T-helper 22 cell (primary cell): ENCODE results near the gene PACS1.
"Not testable (repeated sequence)": the region's sequence is repeated elsewhere in the genome, so short reads cannot be mapped to it uniquely, and the experiment has no call there.

Experiments used
- DNase-seq: peaks from one replicate; pipeline ENCODE4 v3.0.0-alpha.2; 2020; ENCODE audit warnings: low read depth

The PACS1 gene

GRCh38 chr11:66111158-66111557, 41.1 kb downstream of the PACS1 start:
- no peak for DNase-seq

DNA sequence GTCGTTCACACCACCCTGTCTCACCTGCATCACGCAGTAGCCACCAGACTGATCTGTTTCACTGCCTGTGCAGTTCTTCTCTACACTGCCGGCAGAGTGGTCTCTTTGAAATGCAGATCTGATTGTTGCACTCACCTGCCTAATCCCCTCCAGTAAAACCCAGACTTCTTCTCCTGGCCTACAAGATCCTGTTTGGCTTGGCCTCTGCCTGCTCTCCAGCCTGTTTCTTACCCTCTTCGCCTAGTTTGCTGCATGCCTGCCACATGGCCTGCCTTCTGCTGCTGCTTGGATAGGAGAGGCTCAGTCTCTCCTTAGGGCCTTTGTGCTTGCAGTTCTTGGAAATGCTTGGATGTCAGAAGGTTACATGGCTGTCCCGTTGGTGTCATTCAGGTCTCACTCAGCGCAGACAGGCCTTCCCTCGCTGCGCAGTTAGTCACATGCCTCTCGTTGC, 42.0 kb downstream of the PACS1 start:
- no peak for DNase-seq

- DNase-seq = no peak
Observed at GRCh38 chr11:66112601-66113499, 42.8 kb downstream of the PACS1 start.

DNA sequence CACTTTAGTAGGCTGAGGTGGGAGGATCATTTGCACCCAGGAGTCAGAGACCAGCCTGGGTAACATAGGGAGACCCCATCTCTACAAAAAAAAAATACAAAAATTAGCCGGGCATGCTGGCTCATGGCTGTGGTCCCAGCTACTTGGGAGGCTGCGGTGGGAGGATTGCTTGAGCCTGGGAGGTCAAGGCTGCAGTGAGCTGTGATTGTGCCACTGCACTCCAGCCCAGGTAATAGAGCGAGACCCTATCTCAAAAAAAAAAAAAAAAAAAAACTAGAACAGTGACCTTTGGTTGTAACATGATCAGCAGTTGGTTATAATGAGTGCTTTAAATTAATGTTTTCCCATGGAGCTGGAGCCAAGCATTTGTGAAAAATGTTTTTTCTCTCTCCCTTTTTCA, 44.9 kb downstream of the PACS1 start:
- DNase-seq = not testable (repeated sequence)

GRCh38 chr11:66115638-66116301, 45.7 kb downstream of the PACS1 start:
- DNase-seq = no peak

DNA sequence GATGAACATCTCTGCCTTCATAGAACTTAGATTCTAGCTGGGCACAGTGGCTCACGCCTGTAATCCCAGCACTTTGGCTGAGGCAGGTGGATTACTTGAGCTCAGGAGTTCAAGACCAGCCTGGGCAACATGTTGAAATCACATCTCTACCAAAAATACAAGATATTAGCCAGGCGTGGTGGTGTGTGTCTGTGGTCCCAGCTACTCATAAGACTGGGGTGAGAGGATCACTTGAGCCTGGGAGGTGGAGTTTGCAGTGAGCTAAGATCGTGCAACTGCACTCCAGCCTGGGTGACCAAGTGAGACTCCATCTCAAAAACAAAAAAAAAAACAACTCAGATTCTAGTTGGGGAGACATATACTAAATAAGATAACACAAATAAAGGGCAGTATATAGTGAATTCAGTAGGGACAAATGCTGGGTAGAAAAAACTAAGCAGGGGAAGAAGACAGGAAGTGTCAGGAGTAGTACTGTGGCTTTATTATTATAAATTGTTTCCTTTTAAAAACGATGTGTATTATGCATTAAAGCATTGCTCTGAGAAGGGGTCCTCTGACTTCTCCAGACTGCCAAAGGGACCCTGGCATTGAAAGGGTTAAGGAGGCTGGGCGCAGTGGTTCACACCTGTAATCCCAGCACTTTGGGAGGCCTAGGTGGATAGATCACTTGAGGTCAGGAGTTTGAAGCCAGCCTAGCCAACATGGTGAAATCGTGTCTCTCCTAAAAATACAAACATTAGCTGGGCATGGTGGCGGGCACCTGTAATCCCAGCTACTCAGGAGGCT, 46.7 kb downstream of the PACS1 start:
- DNase-seq = no peak

DNA sequence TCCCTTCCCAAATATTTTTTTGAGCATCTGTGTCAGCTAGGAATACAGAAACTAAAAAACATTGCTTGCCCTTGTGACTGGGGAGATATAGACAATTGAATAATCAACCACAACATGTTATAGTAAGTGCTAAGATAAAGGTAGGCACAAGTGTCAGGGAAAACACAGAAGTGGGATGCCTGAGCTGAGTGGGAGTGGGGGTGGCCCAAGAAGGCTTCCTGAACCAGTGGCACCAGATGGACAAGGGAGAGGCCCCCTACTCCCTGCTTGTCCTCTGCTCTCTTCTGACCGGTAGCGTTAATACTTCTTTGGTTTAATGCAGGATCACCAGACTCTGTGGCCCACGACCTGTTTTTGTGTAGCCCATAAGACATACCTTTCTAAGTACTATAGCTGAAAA, 48.8 kb downstream of the PACS1 start:
- no peak for DNase-seq

- no peak for DNase-seq
Observed at GRCh38 chr11:66119348-66120133, 49.5 kb downstream of the PACS1 start.

DNA sequence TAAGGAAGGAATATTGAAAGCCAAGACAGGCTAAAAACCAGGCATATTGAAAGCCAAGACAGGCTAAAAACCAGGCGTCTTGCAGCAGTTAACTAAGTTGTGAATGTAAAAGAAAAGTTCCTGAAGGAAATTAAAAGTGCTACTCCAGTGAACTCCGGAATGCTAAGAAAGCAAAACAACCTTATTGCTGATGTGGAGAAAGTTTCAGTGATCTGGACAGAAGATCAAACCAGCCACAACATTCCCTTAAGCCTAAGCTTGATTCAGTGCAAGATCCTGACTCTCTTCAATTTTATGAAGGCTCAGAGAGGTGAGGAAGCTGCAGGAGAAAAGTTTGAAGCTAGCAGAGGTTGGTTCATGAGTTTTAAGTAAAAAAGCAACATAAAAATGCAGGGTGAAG, 51.4 kb downstream of the PACS1 start:
- no peak for DNase-seq

DNA sequence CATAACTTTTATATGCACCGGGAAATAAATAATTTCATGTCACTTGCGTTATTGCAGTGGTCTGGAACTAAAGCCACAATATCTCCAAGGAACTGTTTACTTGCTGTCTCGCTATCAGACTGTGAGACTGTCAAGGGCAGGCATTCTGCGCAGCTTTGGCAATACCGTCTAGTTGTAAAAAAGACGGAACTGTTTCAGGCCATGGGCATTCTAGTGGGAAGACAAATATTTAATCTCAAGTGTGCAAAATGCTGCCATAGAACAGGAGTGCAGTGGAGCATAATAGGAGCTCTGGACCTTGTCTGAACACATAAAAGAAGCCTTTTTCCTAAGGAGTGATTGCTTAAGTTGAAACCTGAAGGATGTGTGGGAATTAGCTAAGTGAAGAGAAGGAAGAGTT, 53.8 kb downstream of the PACS1 start:
- DNase-seq = no peak

DNA sequence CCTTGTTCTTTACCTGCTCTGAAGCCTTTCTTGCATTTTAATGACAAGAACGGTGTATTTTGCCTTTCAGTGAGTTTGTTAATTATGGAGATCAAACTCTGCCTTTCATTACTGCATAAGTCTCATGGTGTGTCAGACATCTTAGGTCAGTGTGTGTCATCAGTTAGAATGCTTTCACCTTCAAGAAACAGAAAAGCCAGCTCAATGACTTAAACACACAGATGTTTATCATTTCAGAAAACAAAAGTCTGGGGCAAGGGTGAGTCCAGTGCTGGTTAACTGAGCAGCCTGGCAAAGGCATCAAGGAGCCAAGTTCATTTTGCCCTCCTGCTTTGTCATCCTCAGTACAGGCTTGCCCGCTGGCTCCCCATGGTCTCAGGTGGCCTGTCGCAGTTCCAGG, 54.5 kb downstream of the PACS1 start:
- no peak for DNase-seq

DNA sequence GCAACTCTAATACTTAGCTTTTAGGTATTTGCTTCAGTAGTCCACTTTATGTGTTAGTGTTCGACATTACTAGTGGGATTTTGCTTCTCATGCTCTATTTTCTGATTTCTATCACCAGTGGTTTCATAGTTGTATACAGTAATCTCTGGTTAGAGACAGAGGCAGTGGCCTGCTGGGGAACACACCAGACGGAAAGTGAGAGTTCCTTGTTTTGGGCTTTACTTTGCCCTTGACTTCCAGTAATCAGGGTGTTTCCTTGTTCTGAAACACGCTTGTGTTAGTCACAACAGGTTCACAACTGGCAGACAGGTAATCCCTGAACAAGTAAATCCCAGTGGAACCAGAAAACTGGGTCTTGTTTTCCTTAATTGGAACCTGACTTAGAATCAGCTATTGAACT, 56.0 kb downstream of the PACS1 start:
- DNase-seq = no peak

GRCh38 chr11:66126808-66127555, 56.9 kb downstream of the PACS1 start:
- peak; percentile 42 for DNase-seq

GRCh38 chr11:66130978-66131377, 60.9 kb downstream of the PACS1 start:
- DNase-seq = no peak

DNA sequence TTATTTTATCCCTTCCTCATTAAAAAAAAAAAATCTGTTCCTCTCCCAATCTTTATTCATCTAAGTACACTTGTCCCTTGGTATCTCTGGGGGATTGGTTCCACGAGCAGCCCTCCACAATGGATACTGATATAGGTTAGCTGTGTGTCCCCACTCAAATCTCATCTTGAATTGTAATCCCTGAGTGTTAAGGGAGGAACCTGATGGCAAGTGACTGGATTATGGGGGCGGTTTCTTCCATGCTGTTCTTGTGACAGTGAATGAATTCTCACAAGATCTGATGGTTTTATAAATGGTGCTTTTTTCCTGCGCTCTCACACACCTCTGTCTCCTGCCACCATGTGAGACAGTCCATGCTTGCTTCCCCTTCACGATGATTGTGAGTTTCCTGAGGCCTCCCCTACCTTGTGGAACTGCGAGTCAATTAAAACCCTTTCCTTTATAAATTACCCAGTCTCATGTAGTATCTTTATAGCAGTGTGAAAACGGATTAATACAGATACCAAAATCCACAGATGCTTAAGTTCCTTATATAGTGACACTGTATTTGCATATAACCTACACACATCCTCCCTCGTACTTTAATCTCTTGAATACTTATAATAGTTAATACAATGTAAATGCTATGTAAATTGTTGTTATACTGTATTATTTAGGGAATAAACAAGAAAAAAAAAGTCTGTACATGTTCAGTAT, 62.0 kb downstream of the PACS1 start:
- DNase-seq = no peak

GRCh38 chr11:66133216-66133775, 63.2 kb downstream of the PACS1 start:
- DNase-seq = no peak

DNA sequence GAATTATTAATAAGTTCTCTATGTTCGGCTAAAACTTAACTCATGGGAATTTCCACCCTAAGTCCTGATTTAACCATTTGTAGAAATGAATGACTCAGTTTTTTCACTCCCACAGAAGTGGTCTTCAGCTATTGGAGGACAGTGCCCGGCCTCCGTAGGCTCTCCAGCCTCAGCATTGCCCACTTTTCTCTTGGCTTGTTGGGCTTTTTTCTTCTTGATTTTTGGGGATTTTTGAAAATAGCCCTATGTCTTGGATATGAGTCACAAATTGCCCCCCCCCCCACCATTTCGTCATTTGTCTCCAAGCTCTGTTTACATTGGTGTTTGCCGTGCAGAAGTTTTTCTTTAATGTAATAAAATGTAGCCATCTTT, 66.7 kb downstream of the PACS1 start:
- no peak for DNase-seq

GRCh38 chr11:66139817-66140404, 69.8 kb downstream of the PACS1 start:
- DNase-seq = no peak

GRCh38 chr11:66142370-66143263, 72.5 kb downstream of the PACS1 start:
- DNase-seq = no peak
